GM23338 (cell line): ENCODE results near the gene PPP2R3B. TPM values are rescaled to one million over a fixed set of nuclear protein-coding genes. Genes with fewer than 3 reads are reported as not detected.

Experiments used
- ATAC-seq: fragments of 200-7000 bp; cut with Tn5 transposase; 3 replicates; pipeline ENCODE4 v1.9.1; 2020
- DNase-seq: peaks from one replicate; pipeline ENCODE4 v3.0.0-alpha.2; 2015; ENCODE audit warnings: low spot score
- H2AFZ ChIP-seq: fragments of 200-600 bp; sonication (generic); 2 replicates; pipeline ENCODE4 v1.8.0; 2016; ENCODE audit warnings: antibody characterized with exemption, mild to moderate bottlenecking, moderate library complexity
- H3F3A ChIP-seq: fragments of 200-600 bp; sonication (generic); replicated peaks from 2 replicates; pipeline ENCODE4 v1.8.0; 2017; ENCODE audit warnings: antibody characterized with exemption, mixed run types, low read depth
- H3K27ac ChIP-seq: fragments of 200-600 bp; sonication (generic); 2 replicates; pipeline ENCODE4 v1.6.1; 2016; ENCODE audit warnings: low read depth
- H3K27me3 ChIP-seq: fragments of 200-600 bp; sonication (generic); 2 replicates; pipeline ENCODE4 v1.8.0; 2016; ENCODE audit warnings: mild to moderate bottlenecking, mixed run types, moderate library complexity; ENCODE audit not compliant: insufficient read depth
- H3K36me3 ChIP-seq: fragments of 200-600 bp; sonication (generic); 2 replicates; pipeline ENCODE4 v1.8.0; 2016; ENCODE audit warnings: mild to moderate bottlenecking; ENCODE audit not compliant: insufficient read depth
- H3K4me1 ChIP-seq: fragments of 200-600 bp; sonication (generic); 2 replicates; pipeline ENCODE4 v1.8.0; 2016; ENCODE audit warnings: mild to moderate bottlenecking, moderate library complexity; ENCODE audit not compliant: insufficient read depth
- H3K4me2 ChIP-seq: fragments of 200-600 bp; sonication (generic); 2 replicates; pipeline ENCODE4 v1.7.1; 2017; ENCODE audit warnings: mixed run types
- H3K4me3 ChIP-seq: fragments of 200-600 bp; sonication (generic); 2 replicates; pipeline ENCODE4 v1.6.1; 2016; ENCODE audit warnings: mixed run types
- H3K79me2 ChIP-seq: fragments of 200-600 bp; sonication (generic); replicated peaks from 2 replicates; pipeline ENCODE4 v1.8.0; 2017; ENCODE audit warnings: mild to moderate bottlenecking; ENCODE audit not compliant: insufficient read depth
- H3K9me2 ChIP-seq: fragments of 200-600 bp; sonication (generic); 2 replicates; pipeline ENCODE4 v1.8.0; 2017; ENCODE audit not compliant: insufficient read depth
- H4K20me1 ChIP-seq: fragments of 200-600 bp; sonication (generic); replicated peaks from 2 replicates; pipeline ENCODE4 v1.8.0; 2017; ENCODE audit warnings: mild to moderate bottlenecking; ENCODE audit not compliant: insufficient read depth
- H3K27ac Mint-ChIP-seq: 2 replicates; pipeline ENCODE4 v1.8.0; 2020; ENCODE audit warnings: inconsistent platforms, mild to moderate bottlenecking, moderate library complexity, mixed read lengths
- H3K27me3 Mint-ChIP-seq: 3 replicates; pipeline ENCODE4 v1.8.0; 2022; ENCODE audit warnings: low read depth, mild to moderate bottlenecking, moderate library complexity, mixed read lengths, inconsistent platforms; ENCODE audit not compliant: insufficient read depth, poor library complexity
- H3K36me3 Mint-ChIP-seq: 3 replicates; pipeline ENCODE4 v1.8.0; 2021; ENCODE audit warnings: low read depth, mild to moderate bottlenecking, inconsistent platforms, moderate library complexity, mixed read lengths
- H3K4me1 Mint-ChIP-seq: 3 replicates; pipeline ENCODE4 v1.8.0; 2020; ENCODE audit warnings: mild to moderate bottlenecking, inconsistent platforms, mixed read lengths
- H3K4me3 Mint-ChIP-seq: 3 replicates; pipeline ENCODE4 v1.8.0; 2021; ENCODE audit warnings: moderate library complexity, mild to moderate bottlenecking, inconsistent platforms, mixed read lengths
- H3K9me3 Mint-ChIP-seq: 3 replicates; pipeline ENCODE4 v1.8.0; 2020; ENCODE audit warnings: moderate library complexity, mild to moderate bottlenecking, inconsistent platforms, mixed read lengths
- ETS1 ChIP-seq: IDR thresholded peaks from 2 replicates; pipeline ENCODE4 v1.6.1; 2016; ENCODE audit warnings: antibody characterized with exemption
- EZH2 ChIP-seq: fragments of 200-600 bp; sonication (generic); IDR thresholded peaks from one replicate; pipeline ENCODE4 v1.8.0; 2017; ENCODE audit warnings: antibody characterized with exemption, mild to moderate bottlenecking, low read depth; ENCODE audit not compliant: unreplicated experiment
- EZH2phosphoT487 ChIP-seq: fragments of 200-600 bp; sonication (generic); IDR thresholded peaks from one replicate; pipeline ENCODE4 v1.8.1; 2018; ENCODE audit warnings: antibody characterized with exemption; ENCODE audit not compliant: unreplicated experiment
- JUNB ChIP-seq: IDR thresholded peaks from one replicate; pipeline ENCODE4 v1.6.1; 2016; ENCODE audit warnings: antibody characterized with exemption; ENCODE audit not compliant: unreplicated experiment
- ZNF462 ChIP-seq: fragments of 250-450 bp; sonication (Bioruptor Pico); IDR thresholded peaks from 2 replicates; pipeline ENCODE4 v1.5.0; 2020; ENCODE audit warnings: mild to moderate bottlenecking, moderate library complexity
- polyA plus RNA-seq: library from polyadenylated mRNA; unstranded; fragments of >200 nt; fragmentation: Nextera tagmentation; extraction: Ambion mirVana; gene quantifications from 2 replicates; pipeline ENCODE4 v1.2.1, GENCODE V29; 2016
- total RNA-seq: library from RNA; depleted of rRNA; stranded (reverse); fragments of >200 nt; shearing (Covaris generic); gene quantifications from 2 replicates; pipeline ENCODE4 v1.2.3, GENCODE V29; 2014

PPP2R3B gene
- total and polyA plus RNA-seq, 2 experiments from 2014 or later, result 50.1 to 104 TPM

GRCh38 chrX:302975-303374 is 83.7 kb downstream of the PPP2R3B start:
- Mint-ChIP-seq H3K4me1 (no peaks in the 10 kb centered on the region), H3K4me3 (no peak overlapping the region), H3K27me3 (peaks cover 18% of the 10 kb centered on the region), H3K27ac (no peak overlapping the region), H3K9me3 (0 out of 3 replicates have a peak, but pooled peaks cover 2% of the 10 kb centered on the region), H3K36me3 (peaks cover 89% of the 10 kb centered on the region)
- H3K4me3 ChIP-seq, result no peak overlapping the region
- H3K9me2 ChIP-seq, result no peaks in the 10 kb centered on the region
- TF ChIP-seq EZH2, result no peak
- TF ChIP-seq ZNF462, result no peak
- H3F3A ChIP-seq, result peaks cover 64% of the 10 kb centered on the region
- peaks cover 23% of the 10 kb centered on the region for H4K20me1 ChIP-seq
- DNase-seq (no peak), ATAC-seq (no peak)
- H3K27ac ChIP-seq, result no peak overlapping the region
- no peaks in the 10 kb centered on the region for H3K27me3 ChIP-seq
- peaks cover 55% of the 10 kb centered on the region for H3K36me3 ChIP-seq
- no peak overlapping the region for H2AFZ ChIP-seq
- no peaks in the 10 kb centered on the region for H3K4me1 ChIP-seq
- H3K4me2 ChIP-seq, result no peak overlapping the region
- no peaks in the 10 kb centered on the region for H3K79me2 ChIP-seq

- no peak for ATAC-seq
Observed at GRCh38 chrX:300334-300733, 86.4 kb downstream of the PPP2R3B start.

More at GRCh38 chrX:300334-300733, 86.4 kb downstream of the PPP2R3B start:
- Histone ChIP-seq H3K27ac (no peak overlapping the region), H3K79me2 (no peaks in the 10 kb centered on the region), H3K27me3 (no peaks in the 10 kb centered on the region), H3F3A (peaks cover 51% of the 10 kb centered on the region), H2AFZ (no peak overlapping the region), H3K36me3 (peaks cover 52% of the 10 kb centered on the region), H4K20me1 (peaks cover 19% of the 10 kb centered on the region), H3K4me1 (no peaks in the 10 kb centered on the region), H3K9me2 (no peaks in the 10 kb centered on the region), H3K4me2 (no peak overlapping the region), H3K4me3 (no peak overlapping the region)
- Mint-ChIP-seq H3K4me3 (no peak overlapping the region), H3K27me3 (peaks cover 12% of the 10 kb centered on the region), H3K9me3 (no peaks in the 10 kb centered on the region; the same call in 2 of the 3 replicates), H3K36me3 (peaks cover 78% of the 10 kb centered on the region), H3K27ac (no peak overlapping the region), H3K4me1 (no peaks in the 10 kb centered on the region)
- TF ChIP-seq JUNB (no peak), EZH2phosphoT487 (no peak), ETS1 (no peak), EZH2 (no peak)
- no peak for DNase-seq
